HG03521 (cell line): Measurements from ENCODE around the gene PIEZO2.
A peak's percentile ranks its signal among the peaks of the same experiment; 100 is the strongest.

Experiments
- ATAC-seq: cut with Tn5 transposase; IDR thresholded peaks from one replicate; pipeline ENCODE4 v1.9.1; 2021; ENCODE audit warnings: mild to moderate bottlenecking, moderate library complexity; ENCODE audit not compliant: unreplicated experiment

The PIEZO2 gene

GRCh38 chr18:10995550-10995949, 153.8 kb downstream of the PIEZO2 start:
- no peak for ATAC-seq

DNA sequence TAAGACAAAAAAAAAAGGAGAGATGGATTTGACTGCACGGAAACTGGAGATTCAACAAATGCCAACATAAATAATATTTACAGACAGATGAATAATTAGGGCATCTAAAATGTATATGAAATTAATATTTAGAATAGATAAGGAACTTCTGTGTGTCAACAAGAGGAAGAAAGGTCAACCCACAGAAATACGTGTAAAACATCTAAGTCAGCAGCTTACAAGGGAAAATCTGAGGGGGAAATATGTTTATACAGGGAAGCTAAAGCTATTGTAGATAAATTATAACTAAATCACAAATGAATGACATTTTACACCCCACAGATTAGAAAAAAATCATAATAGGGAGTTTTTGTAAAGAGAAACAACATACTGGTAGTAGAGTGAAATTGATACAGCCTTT, 159.9 kb downstream of the PIEZO2 start:
- ATAC-seq, result no peak

DNA sequence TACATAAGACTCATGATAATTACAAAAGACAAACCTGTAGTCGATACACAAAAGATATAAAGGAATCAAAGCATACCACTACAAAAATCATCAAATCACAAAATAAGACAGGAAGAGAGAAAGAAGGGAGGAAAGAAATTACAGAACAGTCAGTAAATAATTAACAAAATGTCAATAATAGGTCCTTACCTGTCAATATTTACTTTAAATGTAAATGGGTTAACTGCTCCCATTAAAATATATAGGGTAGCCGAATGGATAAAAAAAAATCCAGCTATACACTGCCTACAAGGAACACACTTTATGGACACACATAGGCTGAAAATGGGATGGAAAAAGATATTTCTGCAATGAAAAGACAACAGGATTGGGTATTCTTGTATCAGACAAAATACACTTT, 163.7 kb downstream of the PIEZO2 start:
- no peak for ATAC-seq

GRCh38 chr18:10979411-10979810, 170.0 kb downstream of the PIEZO2 start:
- ATAC-seq, result no peak

- no peak for ATAC-seq
These were observed 172.3 kb downstream of the PIEZO2 start for GRCh38 chr18:10977042-10977441.

DNA sequence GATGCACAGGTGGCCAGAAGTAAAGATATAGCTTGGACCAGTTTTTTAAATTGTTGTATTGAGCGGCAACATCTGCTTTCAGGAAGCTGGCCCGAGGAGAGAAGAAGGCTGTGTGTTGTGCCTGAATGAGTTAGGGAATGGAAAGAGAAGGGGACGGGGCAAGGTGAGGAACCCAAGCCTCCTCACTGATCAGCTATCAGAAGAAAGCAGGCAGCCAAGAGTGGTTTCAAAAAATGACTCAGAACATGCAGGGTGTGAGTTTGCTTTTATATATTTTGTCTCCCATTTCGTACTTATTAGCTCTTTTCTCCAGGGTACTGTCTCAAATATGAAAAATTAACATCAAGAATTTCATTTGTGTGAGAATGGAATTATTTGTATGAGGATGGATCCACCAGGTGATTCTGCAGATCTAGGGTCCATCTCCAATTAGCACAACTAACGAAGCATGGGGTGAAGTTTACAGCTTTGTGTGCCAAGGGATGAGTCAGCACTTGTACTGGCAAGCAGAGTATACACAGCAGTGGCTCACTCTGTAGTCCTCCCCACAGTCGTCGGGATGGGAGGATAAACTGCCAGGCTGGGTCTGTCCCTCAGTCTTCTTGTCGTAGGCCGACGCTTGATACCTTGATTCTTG, 175.7 kb downstream of the PIEZO2 start:
- ATAC-seq, result no peak

DNA sequence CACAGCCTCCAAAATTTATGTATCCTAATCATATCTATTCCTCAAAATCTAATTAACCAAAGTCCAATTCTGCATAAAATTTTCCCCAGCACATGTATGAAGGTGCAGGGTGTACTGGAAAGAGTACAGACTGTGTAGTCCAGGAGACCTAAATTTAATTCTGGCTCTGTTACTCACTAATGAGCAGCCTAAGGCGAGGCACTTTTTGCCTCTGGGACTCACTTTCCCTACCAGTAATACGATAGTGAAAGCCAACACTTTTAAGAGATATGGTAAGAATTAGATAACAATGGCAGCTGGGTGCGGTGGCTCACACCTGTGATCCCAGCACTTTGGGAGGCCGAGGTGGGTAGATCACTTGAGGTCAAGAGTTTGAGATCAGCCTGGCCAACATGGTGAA, 177.7 kb downstream of the PIEZO2 start:
- ATAC-seq, result no peak

DNA sequence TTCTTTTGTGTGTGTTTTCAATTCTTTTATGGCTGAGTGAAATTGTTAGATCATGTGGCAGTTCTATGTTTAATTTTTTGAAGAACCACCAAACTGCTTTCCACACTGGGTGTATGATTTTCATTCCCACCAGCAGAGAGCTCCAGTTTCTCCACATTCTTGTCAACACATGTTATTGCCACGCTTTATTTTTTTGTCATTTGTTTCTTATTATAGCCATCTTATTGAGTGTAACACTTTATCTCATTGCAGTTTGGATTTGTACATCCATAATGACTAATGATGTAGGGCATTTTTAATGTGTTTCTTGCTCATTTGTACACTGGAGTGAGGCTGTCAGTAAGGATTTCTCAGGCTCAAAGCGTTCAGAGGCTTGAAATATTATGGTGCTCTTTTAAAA, 184.2 kb downstream of the PIEZO2 start:
- no peak for ATAC-seq

DNA sequence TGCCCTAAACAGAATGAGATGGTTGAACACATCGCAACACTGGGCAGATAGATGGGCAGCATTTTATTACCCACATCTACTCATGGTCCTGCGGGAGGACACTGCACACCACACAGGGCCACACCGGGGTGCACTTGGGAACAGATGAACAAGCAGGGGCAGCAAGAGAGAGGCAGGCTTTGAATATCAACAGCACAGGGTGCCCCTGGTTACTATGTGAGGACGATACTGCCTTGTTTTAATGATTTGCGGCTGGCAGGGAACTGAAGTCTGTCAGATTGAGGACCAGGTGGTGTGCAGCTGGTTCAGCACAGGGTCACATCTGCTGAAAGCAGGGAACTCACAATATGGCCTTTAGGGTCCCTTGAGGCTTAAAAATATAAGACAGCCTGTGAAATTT, 195.7 kb downstream of the PIEZO2 start:
- ATAC-seq, result peak; percentile 58

DNA sequence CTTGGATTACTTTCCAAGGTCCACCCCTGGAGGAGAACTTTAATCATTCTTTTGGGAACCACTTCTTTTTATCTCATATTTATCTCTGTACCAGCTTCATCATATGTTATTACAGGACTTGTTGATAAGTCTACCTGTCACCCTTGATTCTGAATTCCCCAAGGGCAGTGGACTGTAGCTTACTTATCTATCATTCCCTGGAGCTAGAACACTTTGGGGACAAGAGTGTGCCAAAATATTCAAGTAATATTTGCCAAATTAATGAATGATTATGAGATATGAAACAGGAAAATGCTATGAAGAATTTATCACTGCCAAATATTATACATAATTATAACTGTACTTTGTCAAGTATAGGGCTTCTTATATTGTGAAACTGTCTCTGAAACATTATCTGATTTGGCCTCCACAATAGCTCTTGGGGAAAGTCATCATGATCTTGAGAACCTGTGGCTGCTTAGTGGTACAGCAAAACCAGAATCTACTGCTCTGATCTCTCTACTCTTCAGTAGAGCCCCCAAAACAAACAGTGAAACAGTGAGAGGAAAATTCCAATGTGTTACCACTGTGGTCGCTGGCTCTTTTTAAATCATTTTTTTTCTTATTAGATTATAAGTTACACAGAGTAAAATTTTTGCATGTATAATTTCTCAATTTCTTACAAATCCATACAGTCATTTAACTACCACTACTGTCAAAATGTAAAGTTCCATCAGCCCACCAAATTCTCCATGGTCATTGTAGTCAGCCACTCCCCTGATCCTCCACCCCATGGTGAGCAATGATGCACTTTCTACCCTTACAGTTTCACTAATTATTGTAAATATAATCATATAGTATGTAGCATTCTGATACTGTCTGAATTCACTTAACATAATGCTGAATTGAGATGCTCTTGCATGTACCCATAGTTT, 197.5 kb downstream of the PIEZO2 start:
- ATAC-seq, result no peak

- peak; percentile 40 for ATAC-seq
These were observed 198.3 kb downstream of the PIEZO2 start for GRCh38 chr18:10950876-10951630.

- no peak for ATAC-seq
These were observed 199.1 kb downstream of the PIEZO2 start for GRCh38 chr18:10950080-10950875.

DNA sequence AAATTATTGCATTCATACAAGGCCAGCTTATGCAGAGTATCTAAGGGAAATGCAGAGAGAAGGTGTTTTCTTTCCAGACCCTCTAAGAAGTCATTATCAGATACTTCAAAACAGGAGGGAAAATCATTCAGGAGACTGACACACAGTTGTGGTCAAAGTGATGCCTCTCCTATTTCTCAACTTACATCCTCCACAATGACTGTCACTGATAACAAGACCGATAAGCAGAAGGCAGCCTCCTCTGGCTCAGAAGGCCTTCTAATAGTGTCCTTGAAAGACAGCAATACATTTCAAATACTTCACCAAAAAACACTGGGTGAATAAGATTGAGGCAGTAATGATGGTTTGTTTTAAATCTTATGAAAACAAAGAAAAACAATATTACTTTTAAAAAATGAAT, 199.7 kb downstream of the PIEZO2 start:
- ATAC-seq, result no peak

GRCh38 chr18:10948421-10948820, 200.9 kb downstream of the PIEZO2 start:
- ATAC-seq, result no peak

- ATAC-seq, result no peak
These were observed 203.3 kb downstream of the PIEZO2 start for GRCh38 chr18:10946058-10946457.

GRCh38 chr18:10942998-10943397, 206.4 kb downstream of the PIEZO2 start:
- ATAC-seq, result no peak

DNA sequence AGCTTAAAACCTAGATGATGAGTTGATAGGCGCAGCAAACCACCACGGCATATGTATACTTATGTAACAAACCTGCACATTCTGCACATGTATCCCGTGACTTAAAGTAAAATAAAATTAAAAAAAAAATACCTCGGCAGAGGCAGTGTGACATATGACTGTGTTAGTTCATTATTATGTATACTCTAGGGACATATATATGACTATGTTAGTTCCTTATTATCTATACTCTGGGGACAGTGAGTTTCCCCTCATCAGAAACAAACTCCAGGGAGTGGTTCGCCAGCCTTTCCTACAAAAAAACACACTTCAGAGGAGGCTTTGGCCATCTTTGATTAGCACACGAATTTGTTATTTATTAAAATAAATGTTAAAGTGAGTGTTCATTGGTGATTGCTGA, 209.5 kb downstream of the PIEZO2 start:
- ATAC-seq, result no peak

- no peak for ATAC-seq
These were observed 211.4 kb downstream of the PIEZO2 start for GRCh38 chr18:10937743-10938640.

DNA sequence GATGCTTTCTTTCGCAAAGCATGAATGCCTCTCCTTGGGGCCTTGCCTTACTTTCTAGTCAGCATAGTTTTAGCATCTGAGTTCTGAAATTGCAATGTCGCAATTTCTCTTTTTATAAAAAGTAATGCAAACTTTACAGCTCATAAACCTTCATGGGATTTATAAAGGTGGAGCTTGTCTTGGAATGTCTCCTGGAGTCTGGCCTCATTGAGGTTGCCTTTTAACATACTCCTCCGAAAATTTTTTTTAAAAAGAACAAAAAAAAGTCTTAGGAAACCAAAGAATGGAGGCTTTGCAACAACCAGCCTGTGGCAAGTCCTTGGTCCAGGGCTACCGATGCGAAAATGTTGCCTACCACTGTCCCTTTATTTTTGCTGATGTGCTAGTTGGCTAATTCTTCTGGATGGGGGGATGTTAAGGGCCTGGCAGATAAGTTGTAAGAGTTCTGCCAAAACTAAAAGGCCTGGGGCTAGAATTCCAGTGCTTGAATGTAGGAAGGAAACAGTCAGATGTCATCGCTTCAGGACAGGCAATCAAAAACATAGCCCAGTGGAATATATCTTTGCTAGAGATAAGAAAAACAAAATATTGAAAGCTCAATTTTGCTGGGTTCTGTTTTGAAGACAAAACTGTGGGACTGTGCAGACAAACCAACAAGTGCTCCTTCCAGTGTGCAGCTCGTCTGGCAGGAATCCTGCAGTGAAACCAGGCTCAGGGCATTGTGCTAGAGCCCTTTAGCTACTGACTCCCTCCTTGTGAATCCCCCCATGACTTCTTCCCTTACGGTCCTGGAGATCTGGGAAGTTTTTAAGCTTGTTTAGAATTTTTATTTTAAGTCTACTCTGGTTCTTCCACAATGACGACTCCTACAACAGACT, 213.0 kb downstream of the PIEZO2 start:
- no peak for ATAC-seq
